CD4-positive, alpha-beta T cell treated with Interferon alpha-2 for 1 hour (primary cell): ENCODE results near the gene ST6GAL2.

Experiments
- DNase-seq, 2 donors: peaks; one replicate each; pipeline ENCODE4 v3.0.0-alpha.2; 2020 to 2022

The ST6GAL2 gene

DNA sequence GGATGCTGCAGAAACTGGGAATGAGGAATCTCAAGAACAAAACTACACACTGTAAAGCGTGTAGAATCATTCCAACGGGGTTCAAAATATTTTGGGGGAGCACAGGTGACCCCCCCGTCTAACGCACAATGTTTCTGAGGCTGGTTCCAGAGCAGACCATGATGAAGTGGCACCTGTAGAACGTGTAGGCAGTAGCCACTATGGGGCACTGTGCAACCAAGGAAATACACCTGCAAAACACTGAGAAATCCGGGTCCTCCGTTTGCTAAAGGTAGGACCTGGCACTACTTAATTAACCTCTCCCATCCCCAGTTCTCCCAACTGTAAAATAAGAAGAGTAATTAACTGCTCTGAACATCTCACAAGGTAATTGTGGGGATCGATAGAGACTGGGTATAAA lies 22.6 kb downstream of the ST6GAL2 start:
- no peak for DNase-seq

DNA sequence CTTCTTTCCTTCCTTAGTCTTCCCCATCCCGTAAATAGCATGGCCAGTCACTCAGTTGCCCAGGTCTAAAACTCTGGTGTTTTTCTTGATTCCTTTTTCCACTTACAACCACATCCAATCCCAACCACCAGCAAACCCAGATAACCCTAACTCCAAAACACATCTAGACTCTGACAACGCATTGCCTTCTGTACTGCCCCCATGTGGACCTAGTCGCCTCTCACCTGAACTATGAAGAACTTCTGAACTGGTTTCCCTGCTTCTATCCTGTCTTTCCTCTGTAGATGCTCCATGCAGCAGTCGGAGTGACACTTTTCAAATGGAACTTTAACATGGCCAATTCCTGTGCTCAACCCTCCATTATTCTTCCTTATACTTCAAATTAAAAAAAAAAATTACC lies 26.5 kb downstream of the ST6GAL2 start:
- no peak for DNase-seq

DNA sequence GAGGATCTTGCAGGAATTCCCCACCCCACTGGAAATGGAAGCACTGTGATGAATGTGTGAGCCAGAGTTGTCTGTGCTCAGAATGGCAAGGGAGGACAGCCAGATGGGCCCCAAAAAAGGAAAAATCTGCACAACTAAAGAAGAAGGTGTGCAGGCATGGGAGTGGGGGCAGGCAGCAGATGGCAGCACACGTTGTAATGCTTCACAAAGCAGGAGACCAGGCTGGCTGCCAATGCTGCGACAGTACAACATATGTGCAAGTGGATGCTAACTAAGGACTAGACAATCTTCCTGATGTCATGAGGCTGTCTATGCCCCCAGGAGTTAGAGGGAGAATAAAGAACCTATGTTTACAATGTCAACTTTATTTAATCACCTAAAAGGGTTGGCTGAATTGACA lies 27.2 kb downstream of the ST6GAL2 start:
- DNase-seq: no peak

DNA sequence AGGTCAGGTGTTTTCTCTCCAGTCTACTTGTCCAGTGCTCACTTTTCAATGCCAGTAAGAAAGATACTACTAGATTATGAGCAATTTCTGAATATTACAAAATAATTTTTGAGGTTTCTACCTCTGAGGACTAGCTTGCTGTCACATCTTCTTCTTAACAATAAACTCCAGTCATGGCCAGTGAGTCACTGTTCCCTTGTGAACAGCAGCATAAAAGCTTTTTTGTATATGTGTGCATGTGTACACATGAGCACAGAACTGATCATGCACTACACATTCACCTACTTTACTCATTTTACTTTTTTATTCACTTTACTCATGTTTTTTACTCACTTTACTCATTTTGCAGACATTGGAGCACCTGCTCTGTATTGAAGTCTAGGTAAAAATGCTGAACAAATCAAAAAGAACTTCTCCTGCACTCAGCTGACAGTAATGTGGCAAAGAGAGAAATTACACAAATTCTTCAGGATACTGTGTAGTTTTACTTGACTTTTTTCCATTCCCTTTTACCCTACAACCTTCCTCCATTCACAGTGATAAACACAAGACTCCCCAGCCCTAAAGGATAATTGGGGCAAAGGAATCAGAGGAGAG lies 28.0 kb downstream of the ST6GAL2 start:
- DNase-seq: no peak

DNA sequence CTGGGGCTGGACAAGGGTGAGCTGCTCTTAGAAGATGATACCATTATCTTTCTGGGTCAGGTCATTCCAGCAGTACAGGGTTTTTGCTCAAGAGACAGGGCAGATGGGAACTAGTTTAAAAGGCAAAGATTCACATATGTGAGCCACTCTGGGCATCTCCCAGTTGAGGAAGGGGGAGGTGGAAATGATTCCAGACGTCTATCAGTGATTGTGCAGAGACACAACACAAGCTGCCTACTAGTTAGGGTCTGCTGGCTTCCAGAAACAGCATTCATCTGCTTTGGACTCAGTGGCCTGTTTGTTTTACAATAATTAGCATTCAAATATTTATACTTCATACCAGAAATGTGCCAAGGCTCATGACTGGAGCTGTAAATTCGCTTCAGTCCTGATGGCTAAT lies 32.3 kb downstream of the ST6GAL2 start:
- DNase-seq: no peak

DNA sequence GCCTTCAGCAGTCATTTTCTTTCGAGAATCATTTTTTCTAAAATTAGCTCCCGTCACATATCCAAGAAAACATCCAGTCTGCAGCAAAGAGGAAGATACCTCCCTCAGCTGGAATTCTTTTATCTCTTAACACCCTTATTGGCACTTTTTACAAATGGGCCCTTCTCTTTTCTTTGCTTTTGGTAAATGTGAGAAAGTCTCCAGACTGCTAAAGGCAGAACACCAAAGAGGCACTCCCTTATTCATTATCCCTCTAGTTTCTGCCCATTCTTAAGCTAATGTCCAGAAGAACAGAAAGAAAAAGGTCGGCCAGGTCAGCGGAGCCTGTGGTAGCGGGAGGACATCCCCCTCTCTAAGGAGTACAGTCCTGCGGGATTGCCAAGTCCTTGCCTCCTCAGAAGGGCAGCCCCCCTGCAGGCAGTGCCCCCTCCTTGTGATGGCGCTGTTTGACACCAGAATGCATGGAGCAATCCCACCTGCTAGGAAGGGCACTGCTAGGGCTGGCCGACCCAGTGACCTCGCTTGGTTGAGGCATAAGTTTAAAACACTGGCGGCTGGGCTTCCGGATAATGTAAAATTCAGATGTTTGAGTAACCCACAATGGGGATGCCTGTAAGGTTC lies 34.0 kb downstream of the ST6GAL2 start:
- no peak for DNase-seq

DNA sequence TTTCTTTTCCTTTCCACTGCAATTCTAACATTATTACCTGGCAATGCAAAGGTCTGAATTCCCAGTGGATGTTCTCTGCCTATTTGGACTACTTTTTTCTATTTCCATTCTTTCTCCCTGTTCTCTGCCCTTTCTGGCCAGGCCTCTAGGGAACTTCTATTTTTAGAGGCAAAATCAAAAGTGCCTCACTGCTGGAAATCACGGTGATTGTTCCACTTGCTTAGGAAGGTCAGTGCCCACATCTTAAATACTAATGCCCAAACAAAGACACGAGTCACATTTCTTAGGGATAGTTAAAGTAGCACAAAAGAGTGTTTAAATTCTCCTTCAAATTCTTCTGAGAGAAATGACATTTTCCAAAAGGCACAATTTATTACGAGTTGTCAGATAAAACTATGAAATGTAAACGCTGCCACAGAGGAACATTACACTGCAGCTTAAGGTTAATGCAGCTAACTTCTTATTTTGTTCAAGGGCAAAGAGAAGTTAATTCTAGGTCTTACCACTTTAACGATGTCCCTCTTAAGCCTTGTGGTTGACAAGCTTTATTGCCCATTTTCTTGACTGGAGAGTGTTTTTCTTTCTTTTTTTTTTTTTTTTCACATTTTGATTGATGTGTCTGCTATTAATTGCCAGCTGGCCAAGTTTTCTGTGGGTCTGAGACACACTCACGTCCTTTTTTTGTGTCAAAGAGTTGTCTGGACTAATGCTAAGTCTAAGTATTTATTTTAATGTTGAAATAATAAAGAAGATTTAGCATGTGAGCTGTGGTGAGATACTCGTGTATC lies 34.7 kb downstream of the ST6GAL2 start:
- DNase-seq: no peak

DNA sequence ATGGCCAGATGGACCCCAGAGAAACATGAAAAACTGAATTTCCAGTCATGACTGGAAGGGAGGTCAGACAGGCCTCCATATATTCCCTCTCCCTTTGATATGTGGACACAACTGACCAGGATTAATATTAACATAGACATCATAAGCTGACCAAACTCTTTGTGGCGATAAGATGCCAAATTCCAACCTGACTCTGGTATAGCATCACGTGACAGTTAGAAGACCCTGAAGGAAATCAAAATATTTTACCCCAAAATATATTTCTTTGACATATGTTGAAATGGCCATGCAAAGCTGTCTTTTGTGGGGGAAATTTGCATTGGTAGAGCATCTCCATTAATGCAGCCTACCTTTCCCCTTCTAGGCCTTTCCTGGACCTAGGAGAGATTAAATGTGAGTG lies 36.7 kb downstream of the ST6GAL2 start:
- DNase-seq: no peak

DNA sequence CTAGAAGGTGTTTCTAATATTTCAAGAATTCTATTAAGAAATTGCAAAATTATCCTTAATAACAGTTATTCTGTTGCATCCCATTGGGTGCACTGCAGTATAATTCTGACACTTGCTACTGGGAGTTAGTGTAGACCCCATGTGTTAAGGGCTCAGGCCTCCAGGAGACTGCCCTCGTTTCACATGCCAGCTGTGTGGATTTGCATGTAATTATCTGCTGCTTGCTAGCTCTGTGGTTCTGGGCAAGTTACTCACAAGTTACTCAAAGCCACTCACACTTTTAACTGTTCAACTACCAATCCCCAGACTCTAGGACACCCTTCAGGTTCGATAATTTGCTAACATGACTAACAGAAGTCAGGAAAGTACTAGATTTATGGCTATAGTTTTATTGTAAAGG lies 38.6 kb downstream of the ST6GAL2 start:
- DNase-seq: no peak

DNA sequence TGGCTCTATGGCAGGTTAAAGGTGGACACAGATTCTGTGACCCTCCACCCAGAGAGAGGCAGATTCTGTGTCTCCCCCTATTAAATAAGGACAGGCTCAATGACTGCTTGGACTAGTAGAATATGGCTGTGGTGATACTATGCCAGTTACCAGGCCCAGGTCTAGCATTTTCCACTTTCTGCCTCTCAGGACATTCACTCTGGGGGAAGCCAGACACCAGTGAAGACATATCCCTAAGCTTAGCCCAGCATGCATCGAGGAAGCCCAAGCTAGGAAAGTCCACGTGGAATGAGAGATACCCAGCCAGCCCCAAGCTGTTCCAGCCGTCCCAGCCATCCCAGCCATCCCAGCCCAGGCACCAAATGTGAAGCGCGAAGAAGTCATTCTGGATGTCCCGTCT lies 40.3 kb downstream of the ST6GAL2 start:
- no peak for DNase-seq

DNA sequence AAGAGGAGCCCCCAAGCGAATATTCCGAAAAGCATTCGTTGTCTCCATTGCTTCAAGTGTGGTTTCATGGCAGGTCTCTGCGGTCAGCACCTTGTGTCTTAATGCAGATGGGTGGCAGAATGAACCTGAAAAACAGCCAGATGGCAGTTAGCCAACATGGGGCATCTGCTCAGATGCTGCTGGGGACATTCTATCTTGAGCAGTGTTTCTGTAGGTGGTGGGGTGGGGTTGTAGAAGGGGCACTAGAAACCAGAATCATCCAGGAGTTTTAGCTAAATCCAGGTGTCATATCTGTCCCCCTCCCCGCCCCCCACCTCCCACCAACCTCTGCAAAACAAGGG lies 42.1 kb downstream of the ST6GAL2 start:
- no peak for DNase-seq

DNA sequence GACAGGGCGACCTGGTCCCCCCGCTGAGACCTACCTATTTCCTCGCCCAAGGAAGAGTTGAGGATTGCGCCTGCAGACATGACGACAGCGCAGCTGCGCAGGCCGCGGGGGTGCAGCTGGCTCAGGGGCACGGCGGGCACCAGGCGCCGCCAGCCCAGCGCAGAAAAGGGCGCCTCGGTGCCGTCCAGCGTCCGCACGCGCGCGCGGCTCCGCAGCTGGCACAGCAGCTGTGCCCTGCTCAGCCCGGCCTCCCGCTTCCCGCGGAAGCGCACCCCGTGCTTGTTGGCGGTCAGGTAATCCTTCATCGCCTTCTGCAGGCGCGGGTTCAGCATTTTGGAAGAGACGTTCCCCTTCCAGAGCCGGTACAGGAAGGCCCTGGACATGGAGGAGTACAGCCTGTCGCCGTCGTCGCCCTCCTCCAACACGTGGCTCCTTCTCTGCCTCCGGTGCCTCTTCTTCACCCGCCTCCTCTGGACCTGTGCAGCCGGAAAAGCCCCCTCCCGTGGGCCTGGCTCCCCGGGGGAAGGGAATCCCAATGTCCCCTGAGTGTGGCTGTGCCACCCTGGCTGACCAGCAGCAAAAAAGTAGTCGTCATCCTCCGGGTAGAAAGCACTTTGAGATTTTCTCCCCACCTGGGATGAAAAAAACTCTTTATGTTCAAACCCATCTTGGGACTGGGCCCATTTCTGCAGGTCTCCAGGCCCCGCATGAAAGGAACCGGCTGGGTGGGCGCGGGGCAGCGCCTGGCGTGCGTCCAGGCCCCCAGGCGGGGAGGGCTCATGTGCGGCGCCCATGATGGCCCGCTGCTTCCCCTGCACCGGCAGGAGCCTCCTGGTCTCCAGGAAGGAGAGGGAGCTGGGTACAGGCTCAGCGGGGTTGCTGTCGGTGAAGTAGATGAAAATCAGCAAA lies 42.7 kb downstream of the ST6GAL2 start:
- no peak for DNase-seq

DNA sequence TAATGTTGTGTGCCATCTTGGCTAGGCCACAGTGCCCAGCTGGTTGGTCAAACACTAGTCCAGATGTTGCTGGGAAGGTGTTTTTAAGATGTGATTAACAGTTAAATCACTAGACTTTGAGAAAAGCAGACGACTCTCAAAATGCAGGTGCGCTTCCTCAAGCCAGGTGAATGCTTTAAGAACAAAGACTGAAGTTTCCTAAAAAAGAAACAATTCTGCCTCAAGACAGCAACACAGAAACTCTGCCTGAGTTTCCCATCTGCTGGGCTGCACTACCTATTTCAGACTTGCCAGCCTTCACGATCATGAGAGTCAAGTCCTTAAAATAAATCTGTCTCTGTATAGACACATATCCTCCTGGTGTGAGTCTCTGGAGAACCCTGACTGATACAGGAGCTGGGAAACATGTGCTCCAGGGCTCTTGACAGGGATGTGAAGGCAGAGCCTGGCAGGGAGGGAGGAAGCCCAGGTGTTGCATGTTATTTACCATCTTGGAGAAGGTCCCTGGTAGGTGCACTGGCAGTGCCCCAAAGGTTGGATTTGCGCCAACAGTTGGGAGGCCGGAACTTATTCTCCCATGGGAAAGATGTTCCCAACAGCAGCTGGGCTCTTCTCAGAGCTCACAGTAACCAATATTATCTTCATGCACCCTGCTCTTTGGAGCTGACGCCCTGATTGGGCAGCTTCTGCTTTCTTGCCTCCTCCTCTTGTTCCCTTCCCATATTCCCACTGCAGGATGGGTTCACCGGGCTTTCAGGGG lies 43.9 kb downstream of the ST6GAL2 start:
- no peak for DNase-seq

DNA sequence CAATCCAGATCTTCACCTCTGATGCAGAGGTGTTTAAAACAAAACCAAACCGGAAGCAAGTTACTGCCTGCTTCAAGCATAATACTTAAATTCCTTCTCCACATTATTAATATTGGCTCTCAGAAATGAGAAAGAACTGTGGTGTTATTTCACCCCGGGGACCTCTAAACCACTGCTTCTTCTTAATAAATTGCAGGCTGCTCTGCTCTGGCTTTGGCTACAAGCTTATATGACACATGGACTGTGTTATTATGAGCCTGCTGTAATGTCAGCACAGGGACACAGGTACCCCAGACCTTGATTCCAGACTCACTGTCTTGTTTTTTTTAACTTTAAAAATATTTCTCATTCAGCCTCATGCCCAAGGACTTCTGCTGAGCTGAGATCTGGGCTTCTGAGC lies 45.1 kb downstream of the ST6GAL2 start:
- DNase-seq: no peak

DNA sequence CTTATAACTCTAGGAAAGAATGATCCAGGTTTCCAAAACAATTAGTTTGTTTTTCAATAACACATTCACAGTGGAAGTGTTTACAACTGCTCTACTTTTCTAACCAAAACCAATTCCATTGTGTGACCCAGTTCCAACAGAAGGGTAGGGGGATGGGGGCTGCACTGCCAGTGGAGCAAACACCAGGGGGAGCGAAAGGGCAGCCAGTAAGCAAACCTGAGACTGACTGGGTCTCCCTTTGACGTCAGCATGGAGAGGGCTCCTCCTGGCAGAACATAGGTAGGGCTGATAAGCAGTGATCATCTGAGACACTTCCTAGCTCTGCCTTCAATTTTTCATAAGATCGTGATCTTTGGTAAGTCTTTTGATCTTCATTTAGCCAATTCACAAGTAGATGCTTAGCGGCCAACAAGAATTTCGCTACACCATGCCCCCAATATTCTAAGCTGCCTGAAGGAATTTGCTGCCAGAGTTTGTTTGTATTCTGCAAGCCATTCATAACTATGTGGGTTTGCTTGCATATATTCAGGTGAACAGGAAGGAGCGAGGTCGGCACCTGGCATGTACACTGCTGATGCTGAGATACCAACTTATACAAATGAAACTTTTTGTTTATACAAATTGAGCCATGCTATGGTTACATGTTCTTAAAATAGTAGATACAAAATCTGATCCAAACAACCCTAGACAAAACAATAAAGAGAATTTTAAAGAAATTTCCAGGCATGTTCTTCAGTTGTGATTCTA lies 45.9 kb downstream of the ST6GAL2 start:
- DNase-seq: no peak

DNA sequence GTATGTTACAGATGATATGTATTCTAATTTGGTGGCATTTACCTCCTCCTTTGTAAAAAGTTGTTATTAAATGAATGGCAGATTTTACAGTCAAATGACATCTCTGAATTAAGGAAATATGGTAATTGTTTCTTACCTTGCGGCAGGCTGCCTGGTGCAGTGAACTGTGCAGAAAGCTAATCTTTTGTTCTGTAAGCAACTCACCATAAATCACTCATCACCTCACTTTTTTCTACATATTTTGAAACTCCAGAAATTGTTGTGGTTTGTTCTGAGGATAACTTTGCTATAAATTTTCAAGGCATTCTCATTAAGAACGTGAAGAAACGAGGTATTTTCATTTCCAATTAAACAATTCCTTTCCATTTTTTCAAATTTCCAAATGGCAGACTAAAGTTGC lies 52.7 kb downstream of the ST6GAL2 start:
- no peak for DNase-seq

DNA sequence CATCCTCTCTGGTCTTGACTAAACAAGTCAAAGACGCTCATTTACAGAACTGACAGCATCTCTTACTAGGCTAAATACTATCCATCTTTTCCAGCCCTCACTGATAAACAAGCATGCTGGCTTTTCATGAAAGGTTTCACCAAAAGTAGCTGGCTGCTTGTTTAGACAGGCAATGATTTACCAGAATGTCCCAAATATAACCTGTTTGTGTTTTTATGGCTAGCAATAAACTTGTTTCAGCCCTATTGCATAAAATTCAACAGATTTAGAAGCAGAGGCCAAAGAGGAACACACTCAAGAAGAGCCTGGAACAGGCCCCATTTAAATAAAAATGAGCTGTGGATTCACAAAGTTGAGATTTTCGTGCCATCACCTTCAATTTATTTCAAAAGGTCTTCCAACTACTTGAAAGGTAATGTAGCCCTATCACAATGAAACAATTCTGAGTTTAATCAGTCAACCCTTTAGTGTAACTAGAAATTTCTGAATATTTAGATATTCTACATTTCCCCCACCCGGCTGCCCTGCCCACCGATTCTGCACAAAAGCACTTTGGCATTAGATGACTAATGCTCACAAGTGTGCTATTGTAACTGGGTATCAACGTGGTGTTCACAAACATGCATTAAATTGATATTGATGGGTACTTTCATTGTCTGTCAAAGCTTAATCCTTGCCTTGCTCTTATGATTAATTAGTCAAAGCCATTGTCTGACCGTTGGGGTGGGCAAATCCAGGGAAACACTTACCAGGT lies 54.0 kb downstream of the ST6GAL2 start:
- DNase-seq: no peak

DNA sequence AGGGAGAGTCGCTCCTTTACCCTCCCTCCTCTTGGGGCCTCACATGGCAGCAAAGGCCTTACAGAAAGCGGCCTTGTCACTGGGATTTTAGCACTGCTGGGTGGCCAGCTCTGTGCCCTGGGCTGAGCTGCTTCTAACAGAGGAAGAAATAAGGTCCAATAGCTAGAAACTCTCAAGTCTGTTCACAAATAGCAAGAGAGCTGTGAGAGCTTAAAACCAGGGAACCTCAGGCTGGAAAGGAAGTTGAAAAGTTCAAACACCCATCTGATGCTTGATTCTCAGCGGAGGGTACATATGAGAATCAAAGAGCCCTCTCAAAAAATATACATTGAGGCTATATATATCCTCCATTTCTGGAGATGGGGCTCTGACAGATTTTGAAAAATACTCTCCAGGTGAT lies 54.7 kb downstream of the ST6GAL2 start:
- DNase-seq: no peak

DNA sequence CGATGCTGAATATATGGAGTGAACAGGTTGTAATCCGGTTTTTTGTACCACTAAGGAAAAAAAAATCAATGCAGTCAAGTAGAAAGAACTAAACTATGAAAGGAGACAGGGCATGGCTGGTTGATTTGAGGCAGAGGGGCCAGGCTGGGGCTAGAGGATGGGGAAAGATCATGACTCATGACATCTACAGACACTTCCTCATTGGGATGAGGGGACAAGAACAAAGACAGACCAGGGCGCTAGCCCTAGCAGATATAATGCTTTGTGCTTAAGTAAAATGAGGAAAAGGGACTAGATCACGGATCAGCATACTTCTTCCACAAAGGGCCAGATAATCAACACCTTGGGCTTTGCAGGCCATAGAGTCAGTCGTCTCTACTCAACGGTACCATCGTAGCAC lies 55.8 kb downstream of the ST6GAL2 start:
- no peak for DNase-seq

DNA sequence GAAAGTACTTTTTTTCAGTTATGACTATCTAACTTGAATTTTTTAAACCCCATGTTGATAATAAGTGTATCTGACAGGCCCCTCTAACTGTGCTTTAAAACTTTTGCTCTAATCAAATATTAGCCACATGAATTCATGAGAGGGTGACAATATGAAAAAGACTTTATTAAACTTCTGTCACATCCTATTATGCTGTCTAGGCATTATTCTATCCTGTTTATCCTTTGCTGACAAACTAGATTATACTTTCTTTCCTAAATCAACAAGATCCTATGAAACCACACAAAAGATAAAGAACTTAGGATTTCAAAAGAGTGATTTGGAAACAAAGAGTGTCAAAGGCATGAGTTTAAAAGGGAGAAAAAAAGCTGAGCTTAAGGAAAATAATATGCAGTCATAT lies 57.8 kb downstream of the ST6GAL2 start:
- DNase-seq: no peak

DNA sequence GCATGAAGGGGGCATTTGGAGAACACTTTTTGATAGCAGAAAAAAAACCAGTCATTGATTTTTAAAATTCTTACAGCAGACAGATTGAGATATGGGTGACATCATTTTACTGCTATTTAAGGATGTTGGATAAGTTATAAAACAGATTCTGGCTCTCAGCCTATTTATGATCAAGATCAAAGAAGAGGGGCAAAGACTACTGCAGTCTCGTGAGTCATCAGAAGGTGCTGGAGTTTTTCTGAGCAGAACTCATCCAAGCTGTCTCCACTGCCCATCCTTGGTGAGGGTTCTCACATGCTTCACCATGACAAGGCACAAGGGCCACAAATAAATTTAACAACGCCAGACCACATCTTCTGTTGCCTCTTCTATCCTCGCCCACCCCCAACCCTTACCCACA lies 58.8 kb downstream of the ST6GAL2 start:
- DNase-seq: no peak
